ENCODE measurements around the gene IL12RB2. TPM values are rescaled to one million over a fixed set of nuclear protein-coding genes. Genes with fewer than 3 reads are reported as not detected.

Gene IL12RB2
- total RNA-seq, 5 donors from 2014 or later (not counting 1 experiment from before 2014, with no cell fraction given) = 1.3 to 3.5 (median 2.9) TPM

- ChIA-PET CTCF (no interaction called here), POLR2A (no interaction called here)
- Histone ChIP-seq H3K4me3 (ENCODE audit: control insufficient read depth in 1 of 2, extremely low read depth in 1 of 2, low read length in 1 of 2) (no peak overlapping the region), H3K4me1 (ENCODE audit: control insufficient read depth in 1 of 2, extremely low read depth in 1 of 2, insufficient read depth in 2 of 2, low read length in 2 of 2) (peaks cover 3 to 5% of the 10 kb centered on the region in 2 experiments), H3K27ac (ENCODE audit: low read length) (no peak overlapping the region), H3K9me3 (no peaks in the 10 kb centered on the region), H3K27me3 (replicated peaks in 1 of 2; ENCODE audit: control insufficient read depth in 2 of 2, extremely low read depth in 1 of 2, insufficient read depth in 2 of 2, low read length in 1 of 2) (no peaks in the 10 kb centered on the region), H3K36me3 (ENCODE audit: control insufficient read depth in 2 of 2, extremely low read depth in 1 of 2, insufficient read depth in 1 of 2, low read length in 1 of 2) (no peaks in the 10 kb centered on the region)
- Mint-ChIP-seq H3K4me3 (no peak overlapping the region), H3K27ac (no peak overlapping the region), H3K4me1 (peaks cover 4 to 7% (median 5%) of the 10 kb centered on the region in 3 donors), H3K9me3 (no peaks in the 10 kb centered on the region), H3K36me3 (no peaks in the 10 kb centered on the region), H3K27me3 (no peaks in the 10 kb centered on the region)
- DNase-seq = no peak
- no peak for ATAC-seq (replicated peaks in 1 of 4)
- WGBS (ENCODE audit: insufficient coverage) = no CpG with 5 or more reads among the region's 3 CpGs
These were observed 20.3 kb downstream of the IL12RB2 start for GRCh38 chr1:67327864-67328466.

- H3K27ac Mint-ChIP-seq = peak overlapping the region; percentile 20 to 64
- POLR2A ChIA-PET = interaction anchor here (0.5 to 0.9 kb wide), 11 partner anchors 10 to 128 kb away, joined by 3 to 10 read pairs (median 3); no protein-coding TSS in a partner anchor
- ATAC-seq (replicated peaks in 1 of 4) (peak; percentile 42 to 82 (median 64)), DNase-seq (peak in 12 of 35 experiments; percentile 13 to 74 (median 24))
- no peak overlapping the region for H3K4me3 ChIP-seq (ENCODE audit: control insufficient read depth in 1 of 2, extremely low read depth in 1 of 2, low read length in 1 of 2)
- no peaks in the 10 kb centered on the region for H3K9me3 ChIP-seq
- CTCF ChIA-PET = interaction anchor here (0.6 to 1.5 kb wide), 14 partner anchors 11 to 332 kb away, joined by 3 to 6 read pairs (median 3); partner anchors contain the start of genes IL12RB2 (in 1 of the 2) and SERBP1 (in 1 of the 2)
- H3K36me3 Mint-ChIP-seq = no peaks in the 10 kb centered on the region
- H3K4me1 ChIP-seq (ENCODE audit: control insufficient read depth in 1 of 2, extremely low read depth in 1 of 2, insufficient read depth in 2 of 2, low read length in 2 of 2) = peaks cover 23 to 24% of the 10 kb centered on the region in 2 experiments
- no peaks in the 10 kb centered on the region for H3K27me3 ChIP-seq (replicated peaks in 1 of 2; ENCODE audit: control insufficient read depth in 2 of 2, extremely low read depth in 1 of 2, insufficient read depth in 2 of 2, low read length in 1 of 2)
- H3K9me3 Mint-ChIP-seq = no peaks in the 10 kb centered on the region
- no CpG with 5 or more reads among the region's 4 CpGs for WGBS (ENCODE audit: insufficient coverage)
- H3K27me3 Mint-ChIP-seq = no peaks in the 10 kb centered on the region
- no peak overlapping the region for H3K4me3 Mint-ChIP-seq
- no peaks in the 10 kb centered on the region for H3K36me3 ChIP-seq (ENCODE audit: control insufficient read depth in 2 of 2, extremely low read depth in 1 of 2, insufficient read depth in 1 of 2, low read length in 1 of 2)
- H3K4me1 Mint-ChIP-seq = peaks cover 38 to 51% (median 44%) of the 10 kb centered on the region in 3 donors
- H3K27ac ChIP-seq (ENCODE audit: low read length) = peak overlapping the region; percentile 65
These were observed 25.2 kb downstream of the IL12RB2 start for GRCh38 chr1:67332653-67333529.

GRCh38 chr1:67333603-67334002 lies 25.9 kb downstream of the IL12RB2 start:
- ATAC-seq (replicated peaks in 1 of 4) (no peak), DNase-seq (no peak)
- H3K4me3 Mint-ChIP-seq = no peak overlapping the region
- H3K27me3 Mint-ChIP-seq = no peaks in the 10 kb centered on the region
- POLR2A ChIA-PET = interaction anchor here in 1 of 2 donors (0.7 kb wide), 1 partner anchor 351 kb away, joined by 3 read pairs; no protein-coding TSS in a partner anchor
- CTCF ChIA-PET = interaction anchor here (1.1 to 1.5 kb wide), 5 partner anchors 15 to 185 kb away, joined by 3 to 6 read pairs (median 4); partner anchors contain the start of gene SERBP1 (in 1 of the 2)
- H3K36me3 Mint-ChIP-seq = no peaks in the 10 kb centered on the region
- no CpG with 5 or more reads among the region's 3 CpGs for WGBS (ENCODE audit: insufficient coverage)
- no peaks in the 10 kb centered on the region for H3K27me3 ChIP-seq (replicated peaks in 1 of 2; ENCODE audit: control insufficient read depth in 2 of 2, extremely low read depth in 1 of 2, insufficient read depth in 2 of 2, low read length in 1 of 2)
- H3K9me3 ChIP-seq = no peaks in the 10 kb centered on the region
- peaks cover 23 to 24% of the 10 kb centered on the region in 2 experiments for H3K4me1 ChIP-seq (ENCODE audit: control insufficient read depth in 1 of 2, extremely low read depth in 1 of 2, insufficient read depth in 2 of 2, low read length in 2 of 2)
- H3K4me3 ChIP-seq (ENCODE audit: control insufficient read depth in 1 of 2, extremely low read depth in 1 of 2, low read length in 1 of 2) = no peak overlapping the region
- peak overlapping the region; percentile 20 to 35 for H3K27ac Mint-ChIP-seq
- peaks cover 39 to 54% (median 46%) of the 10 kb centered on the region in 3 donors for H3K4me1 Mint-ChIP-seq
- peak overlapping the region; percentile 33 for H3K27ac ChIP-seq (ENCODE audit: low read length)
- no peaks in the 10 kb centered on the region for H3K9me3 Mint-ChIP-seq
- H3K36me3 ChIP-seq (ENCODE audit: control insufficient read depth in 2 of 2, extremely low read depth in 1 of 2, insufficient read depth in 1 of 2, low read length in 1 of 2) = no peaks in the 10 kb centered on the region

- DNase-seq = no peak
- WGBS (ENCODE audit: insufficient coverage) = no CpG with 5 or more reads among the region's 1 CpG
- no peaks in the 10 kb centered on the region for H3K36me3 Mint-ChIP-seq
- H3K27ac Mint-ChIP-seq = peak overlapping the region in 1 of 2 donors; percentile 30
- POLR2A ChIA-PET = interaction anchor here in 1 of 2 donors (0.6 kb wide), 1 partner anchor 127 kb away, joined by 3 read pairs; no protein-coding TSS in a partner anchor
- H3K36me3 ChIP-seq (ENCODE audit: control insufficient read depth in 2 of 2, extremely low read depth in 1 of 2, insufficient read depth in 1 of 2, low read length in 1 of 2) = no peaks in the 10 kb centered on the region
- H3K27me3 Mint-ChIP-seq = no peaks in the 10 kb centered on the region
- no peak for ATAC-seq (replicated peaks in 1 of 4)
- CTCF ChIA-PET = no interaction called here
- H3K4me1 Mint-ChIP-seq = peaks cover 56 to 66% (median 60%) of the 10 kb centered on the region in 3 donors
- no peak overlapping the region for H3K4me3 ChIP-seq (ENCODE audit: control insufficient read depth in 1 of 2, extremely low read depth in 1 of 2, low read length in 1 of 2)
- H3K4me1 ChIP-seq (ENCODE audit: control insufficient read depth in 1 of 2, extremely low read depth in 1 of 2, insufficient read depth in 2 of 2, low read length in 2 of 2) = peaks cover 23 to 26% of the 10 kb centered on the region in 2 experiments
- H3K9me3 Mint-ChIP-seq = no peaks in the 10 kb centered on the region
- H3K27ac ChIP-seq (ENCODE audit: low read length) = peak overlapping the region; percentile 35
- H3K9me3 ChIP-seq = no peaks in the 10 kb centered on the region
- no peak overlapping the region for H3K4me3 Mint-ChIP-seq
- H3K27me3 ChIP-seq (replicated peaks in 1 of 2; ENCODE audit: control insufficient read depth in 2 of 2, extremely low read depth in 1 of 2, insufficient read depth in 2 of 2, low read length in 1 of 2) = no peaks in the 10 kb centered on the region
These were observed 27.7 kb downstream of the IL12RB2 start for GRCh38 chr1:67335411-67335810.

GRCh38 chr1:67336157-67336556 lies 28.5 kb downstream of the IL12RB2 start:
- DNase-seq (peak in 4 of 35 experiments; percentile 14 to 48 (median 24)), ATAC-seq (replicated peaks in 1 of 4) (peak in 2 of 4 experiments; percentile 33 to 49)
- Histone ChIP-seq H3K4me3 (ENCODE audit: control insufficient read depth in 1 of 2, extremely low read depth in 1 of 2, low read length in 1 of 2) (no peak overlapping the region), H3K27ac (ENCODE audit: low read length) (peak overlapping the region; percentile 50), H3K36me3 (ENCODE audit: control insufficient read depth in 2 of 2, extremely low read depth in 1 of 2, insufficient read depth in 1 of 2, low read length in 1 of 2) (no peaks in the 10 kb centered on the region), H3K4me1 (ENCODE audit: control insufficient read depth in 1 of 2, extremely low read depth in 1 of 2, insufficient read depth in 2 of 2, low read length in 2 of 2) (peaks cover 23 to 26% of the 10 kb centered on the region in 2 experiments), H3K9me3 (no peaks in the 10 kb centered on the region), H3K27me3 (replicated peaks in 1 of 2; ENCODE audit: control insufficient read depth in 2 of 2, extremely low read depth in 1 of 2, insufficient read depth in 2 of 2, low read length in 1 of 2) (no peaks in the 10 kb centered on the region)
- H3K4me1 Mint-ChIP-seq = peaks cover 63 to 74% (median 68%) of the 10 kb centered on the region in 3 donors
- no peaks in the 10 kb centered on the region for H3K27me3 Mint-ChIP-seq
- H3K4me3 Mint-ChIP-seq = peak overlapping the region; percentile 18 to 55 (median 35)
- WGBS (ENCODE audit: insufficient coverage) = 60% methylated on average over 2 of the region's 5 CpGs
- peak overlapping the region; percentile 17 to 56 for H3K27ac Mint-ChIP-seq
- H3K9me3 Mint-ChIP-seq = no peaks in the 10 kb centered on the region
- POLR2A ChIA-PET = interaction anchor here in 1 of 2 donors (0.6 kb wide), 1 partner anchor 127 kb away, joined by 3 read pairs; no protein-coding TSS in a partner anchor
- H3K36me3 Mint-ChIP-seq = no peaks in the 10 kb centered on the region
- CTCF ChIA-PET = interaction anchor here (0.6 to 1.7 kb wide), 4 partner anchors 33 to 173 kb away, joined by 3 to 11 read pairs (median 4); no protein-coding TSS in a partner anchor

GRCh38 chr1:67336783-67337182 lies 29.1 kb downstream of the IL12RB2 start:
- ATAC-seq (replicated peaks in 1 of 4) (peak; percentile 48 to 74 (median 69)), DNase-seq (peak in 30 of 35 experiments; percentile 8 to 63 (median 24))
- no peaks in the 10 kb centered on the region for H3K9me3 Mint-ChIP-seq
- H3K27ac Mint-ChIP-seq = peak overlapping the region; percentile 47 to 56
- no peaks in the 10 kb centered on the region for H3K27me3 ChIP-seq (replicated peaks in 1 of 2; ENCODE audit: control insufficient read depth in 2 of 2, extremely low read depth in 1 of 2, insufficient read depth in 2 of 2, low read length in 1 of 2)
- H3K27me3 Mint-ChIP-seq = no peaks in the 10 kb centered on the region
- ChIA-PET CTCF (interaction anchor here in 1 of 2 donors (0.6 to 1.7 kb wide), 4 partner anchors 8 to 174 kb away, joined by 3 to 11 read pairs (median 4); no protein-coding TSS in a partner anchor), POLR2A (interaction anchor here in 1 of 2 donors (0.8 kb wide), 1 partner anchor 72 kb away, joined by 7 read pairs; no protein-coding TSS in a partner anchor)
- peak overlapping the region; percentile 50 for H3K27ac ChIP-seq (ENCODE audit: low read length)
- 25% methylated on average over 3 of the region's 6 CpGs for WGBS (ENCODE audit: insufficient coverage)
- peaks cover 25 to 26% of the 10 kb centered on the region in 2 experiments for H3K4me1 ChIP-seq (ENCODE audit: control insufficient read depth in 1 of 2, extremely low read depth in 1 of 2, insufficient read depth in 2 of 2, low read length in 2 of 2)
- H3K4me1 Mint-ChIP-seq = peaks cover 69 to 80% (median 71%) of the 10 kb centered on the region in 3 donors
- H3K36me3 ChIP-seq (ENCODE audit: control insufficient read depth in 2 of 2, extremely low read depth in 1 of 2, insufficient read depth in 1 of 2, low read length in 1 of 2) = no peaks in the 10 kb centered on the region
- no peak overlapping the region for H3K4me3 ChIP-seq (ENCODE audit: control insufficient read depth in 1 of 2, extremely low read depth in 1 of 2, low read length in 1 of 2)
- H3K9me3 ChIP-seq = no peaks in the 10 kb centered on the region
- no peaks in the 10 kb centered on the region for H3K36me3 Mint-ChIP-seq
- peak overlapping the region in 2 of 3 donors; percentile 35 to 55 for H3K4me3 Mint-ChIP-seq

Data from T-cell (primary cell).